ENCODE measurements around the gene PRRX2.

PRRX2 gene

DNA sequence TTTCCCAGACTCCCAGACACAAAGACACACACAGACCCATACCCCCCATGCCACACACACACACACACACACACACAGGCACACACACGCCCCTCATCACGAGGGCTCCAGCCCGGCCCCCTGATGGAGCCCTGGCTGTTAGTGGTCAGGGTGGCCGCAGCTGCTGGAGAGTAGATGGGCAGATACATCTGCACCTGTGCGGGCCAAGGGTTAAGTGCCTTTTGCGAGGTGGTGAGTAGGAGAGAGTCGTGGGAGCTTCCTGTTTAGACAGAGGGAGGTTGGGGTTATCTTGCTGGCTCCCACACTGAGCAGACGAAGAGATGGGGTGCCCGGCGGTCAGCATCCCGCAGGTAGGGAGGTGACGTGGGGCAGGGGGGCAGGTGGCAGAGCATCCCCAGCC lies 8.2 kb downstream of the PRRX2 start:
- no peak overlapping the region for H3K9ac ChIP-seq (ENCODE audit: low read length)
- TF ChIP-seq EZH2 (IDR thresholded peaks at IDR 0.05; ENCODE audit: borderline replicate concordance, low read length) (no peak), CTCF (IDR thresholded peaks at IDR 0.05; ENCODE audit: low read length) (no peak)
- H3K9me3 ChIP-seq (ENCODE audit: low read length), result no peaks in the 10 kb centered on the region
- no peak overlapping the region for H3K27ac ChIP-seq (ENCODE audit: low read depth, low read length, poor library complexity, severe bottlenecking)
- no peaks in the 10 kb centered on the region for H3F3A ChIP-seq (ENCODE audit: insufficient read depth, low read length)
- no peaks in the 10 kb centered on the region for H3K9me2 ChIP-seq (ENCODE audit: low read depth, low read length)
- H3K79me2 ChIP-seq (ENCODE audit: insufficient read depth, low read length), result no peaks in the 10 kb centered on the region
- H3K4me3 ChIP-seq (ENCODE audit: low read depth, low read length, poor library complexity, severe bottlenecking), result no peak overlapping the region
- H2AFZ ChIP-seq (ENCODE audit: low read length), result no peak overlapping the region
- H3K36me3 ChIP-seq (ENCODE audit: insufficient read depth, low read length), result no peaks in the 10 kb centered on the region
- H4K20me1 ChIP-seq (ENCODE audit: insufficient read depth, low read length), result no peaks in the 10 kb centered on the region
- peaks cover 7% of the 10 kb centered on the region; the same call in 1 of the 2 replicates for H3K27me3 ChIP-seq (ENCODE audit: insufficient read depth, low read length)
- no peak overlapping the region for H3K4me2 ChIP-seq (ENCODE audit: low read length)
- H3K4me1 ChIP-seq (ENCODE audit: insufficient read depth, low read length, severe bottlenecking), result no peaks in the 10 kb centered on the region

GRCh38 chr9:129674229-129674628 lies 8.8 kb downstream of the PRRX2 start:
- Histone ChIP-seq H3K9me2 (ENCODE audit: low read depth, low read length) (no peaks in the 10 kb centered on the region), H3K27me3 (ENCODE audit: insufficient read depth, low read length) (peaks cover 7% of the 10 kb centered on the region; the same call in 1 of the 2 replicates), H3K79me2 (ENCODE audit: insufficient read depth, low read length) (no peaks in the 10 kb centered on the region), H3K27ac (ENCODE audit: low read depth, low read length, poor library complexity, severe bottlenecking) (no peak overlapping the region), H3K4me3 (ENCODE audit: low read depth, low read length, poor library complexity, severe bottlenecking) (no peak overlapping the region), H3K4me1 (ENCODE audit: insufficient read depth, low read length, severe bottlenecking) (no peaks in the 10 kb centered on the region), H3K4me2 (ENCODE audit: low read length) (no peak overlapping the region), H3K9me3 (ENCODE audit: low read length) (no peaks in the 10 kb centered on the region), H3K9ac (ENCODE audit: low read length) (no peak overlapping the region), H3F3A (ENCODE audit: insufficient read depth, low read length) (no peaks in the 10 kb centered on the region), H4K20me1 (ENCODE audit: insufficient read depth, low read length) (no peaks in the 10 kb centered on the region), H3K36me3 (ENCODE audit: insufficient read depth, low read length) (no peaks in the 10 kb centered on the region), H2AFZ (ENCODE audit: low read length) (no peak overlapping the region)
- no peak for TF ChIP-seq EZH2 (IDR thresholded peaks at IDR 0.05; ENCODE audit: borderline replicate concordance, low read length)

- Histone ChIP-seq H3K4me3 (ENCODE audit: low read depth, low read length, poor library complexity, severe bottlenecking) (no peak overlapping the region), H3F3A (ENCODE audit: insufficient read depth, low read length) (no peaks in the 10 kb centered on the region), H4K20me1 (ENCODE audit: insufficient read depth, low read length) (no peaks in the 10 kb centered on the region), H3K9me3 (ENCODE audit: low read length) (no peaks in the 10 kb centered on the region), H3K27ac (ENCODE audit: low read depth, low read length, poor library complexity, severe bottlenecking) (no peak overlapping the region), H3K4me2 (ENCODE audit: low read length) (no peak overlapping the region), H3K79me2 (ENCODE audit: insufficient read depth, low read length) (no peaks in the 10 kb centered on the region), H2AFZ (ENCODE audit: low read length) (no peak overlapping the region), H3K9me2 (ENCODE audit: low read depth, low read length) (no peaks in the 10 kb centered on the region), H3K27me3 (ENCODE audit: insufficient read depth, low read length) (peaks cover 7% of the 10 kb centered on the region; the same call in 1 of the 2 replicates), H3K9ac (ENCODE audit: low read length) (no peak overlapping the region), H3K4me1 (ENCODE audit: insufficient read depth, low read length, severe bottlenecking) (no peaks in the 10 kb centered on the region), H3K36me3 (ENCODE audit: insufficient read depth, low read length) (no peaks in the 10 kb centered on the region)
- TF ChIP-seq CTCF (IDR thresholded peaks at IDR 0.05; ENCODE audit: low read length), result no peak
- TF ChIP-seq EZH2 (IDR thresholded peaks at IDR 0.05; ENCODE audit: borderline replicate concordance, low read length), result no peak
Observed at GRCh38 chr9:129675620-129676019, 10.2 kb downstream of the PRRX2 start.

DNA sequence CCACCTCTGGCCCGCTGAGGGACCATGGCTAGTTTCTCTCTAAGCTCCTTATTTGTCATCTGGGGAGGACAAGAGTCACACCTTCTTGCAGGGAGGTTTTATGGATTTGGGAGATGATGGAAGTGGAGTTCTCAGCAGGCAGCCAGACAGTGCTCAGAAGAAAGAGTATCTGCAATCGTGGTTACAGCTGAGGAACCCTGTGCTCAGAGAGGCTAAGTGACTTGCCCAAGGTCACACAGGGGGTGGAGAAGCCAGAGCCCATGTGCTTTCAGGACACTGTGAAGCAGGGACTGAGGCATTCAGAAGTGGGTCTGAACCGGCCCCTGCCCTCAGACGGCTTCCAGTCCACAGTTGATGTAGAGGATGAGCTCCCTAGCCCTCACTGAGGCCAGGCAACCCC lies 10.8 kb downstream of the PRRX2 start:
- Histone ChIP-seq H3F3A (ENCODE audit: insufficient read depth, low read length) (no peaks in the 10 kb centered on the region), H3K79me2 (ENCODE audit: insufficient read depth, low read length) (no peaks in the 10 kb centered on the region), H3K9ac (ENCODE audit: low read length) (no peak overlapping the region), H3K9me3 (ENCODE audit: low read length) (no peaks in the 10 kb centered on the region), H3K4me2 (ENCODE audit: low read length) (no peak overlapping the region), H3K9me2 (ENCODE audit: low read depth, low read length) (no peaks in the 10 kb centered on the region), H4K20me1 (ENCODE audit: insufficient read depth, low read length) (no peaks in the 10 kb centered on the region), H3K27ac (ENCODE audit: low read depth, low read length, poor library complexity, severe bottlenecking) (no peak overlapping the region), H3K36me3 (ENCODE audit: insufficient read depth, low read length) (no peaks in the 10 kb centered on the region), H3K27me3 (ENCODE audit: insufficient read depth, low read length) (peaks cover 7% of the 10 kb centered on the region; the same call in 1 of the 2 replicates), H2AFZ (ENCODE audit: low read length) (no peak overlapping the region), H3K4me1 (ENCODE audit: insufficient read depth, low read length, severe bottlenecking) (no peaks in the 10 kb centered on the region), H3K4me3 (ENCODE audit: low read depth, low read length, poor library complexity, severe bottlenecking) (no peak overlapping the region)
- no peak for TF ChIP-seq CTCF (IDR thresholded peaks at IDR 0.05; ENCODE audit: low read length)
- TF ChIP-seq EZH2 (IDR thresholded peaks at IDR 0.05; ENCODE audit: borderline replicate concordance, low read length), result no peak

All from OCI-LY1 (cell line).